SK-N-SH treated with all-trans-retinoic acid at 6 μM for 48 hours (cell line): ENCODE measurements around the gene CCDC188.

Experiments used
- ATAC-seq: fragments of 200-7000 bp; cut with Tn5 transposase; 3 replicates; pipeline ENCODE4 v1.9.1; 2020; ENCODE audit warnings: mild to moderate bottlenecking, moderate library complexity
- BACH2 ChIP-seq: fragments of 250-450 bp; sonication (Bioruptor Pico); IDR thresholded peaks from 2 replicates; pipeline ENCODE4 v1.9.0; 2021; ENCODE audit warnings: mild to moderate bottlenecking, borderline replicate concordance
- CSDC2 ChIP-seq: fragments of 250-450 bp; sonication (Bioruptor Pico); IDR thresholded peaks from 2 replicates; pipeline ENCODE4 v1.5.0; 2020; ENCODE audit warnings: mild to moderate bottlenecking, moderate library complexity
- CSRNP3 ChIP-seq: fragments of 250-450 bp; sonication (Bioruptor Pico); IDR thresholded peaks from 2 replicates; pipeline ENCODE4 v1.5.1; 2021; ENCODE audit warnings: mild to moderate bottlenecking, moderate library complexity
- ESRRG ChIP-seq: fragments of 250-450 bp; sonication (Bioruptor Pico); IDR thresholded peaks from 2 replicates; pipeline ENCODE4 v1.6.1; 2021; ENCODE audit warnings: mild to moderate bottlenecking
- GLIS3 ChIP-seq: fragments of 250-450 bp; sonication (Bioruptor Pico); IDR thresholded peaks from 2 replicates; pipeline ENCODE4 v1.5.0; 2020; ENCODE audit warnings: mild to moderate bottlenecking, moderate library complexity
- ISL1 ChIP-seq: fragments of 250-450 bp; sonication (Bioruptor Pico); IDR thresholded peaks from 2 replicates; pipeline ENCODE4 v2.1.2; 2022; ENCODE audit warnings: mild to moderate bottlenecking, moderate library complexity
- OSR1 ChIP-seq: fragments of 250-450 bp; sonication (Bioruptor Pico); IDR thresholded peaks from 2 replicates; pipeline ENCODE4 v1.8.0; 2022; ENCODE audit warnings: moderate library complexity, mild to moderate bottlenecking, inconsistent platforms
- PATZ1 ChIP-seq: fragments of 250-450 bp; sonication (Bioruptor Pico); IDR thresholded peaks from 2 replicates; pipeline ENCODE4 v1.8.0; 2020; ENCODE audit warnings: mild to moderate bottlenecking, moderate library complexity, borderline replicate concordance
- POU6F1 ChIP-seq: fragments of 250-450 bp; sonication (Bioruptor Pico); IDR thresholded peaks from 2 replicates; pipeline ENCODE4 v1.8.0; 2021; ENCODE audit warnings: low read depth, mild to moderate bottlenecking, moderate library complexity, borderline replicate concordance
- PPARA ChIP-seq: fragments of 250-450 bp; sonication (Bioruptor Pico); IDR thresholded peaks from 2 replicates; pipeline ENCODE4 v1.5.0; 2020; ENCODE audit warnings: mild to moderate bottlenecking, borderline replicate concordance
- RARB ChIP-seq: fragments of 250-450 bp; sonication (Bioruptor Pico); IDR thresholded peaks from 2 replicates; pipeline ENCODE4 v1.8.0; 2021; ENCODE audit warnings: mild to moderate bottlenecking, moderate library complexity
- TCF4 ChIP-seq: fragments of 250-450 bp; sonication (Bioruptor Pico); IDR thresholded peaks from 2 replicates; pipeline ENCODE4 v1.8.0; 2021; ENCODE audit warnings: mild to moderate bottlenecking, moderate library complexity, borderline replicate concordance
- TOX ChIP-seq: fragments of 250-450 bp; sonication (Bioruptor Pico); IDR thresholded peaks from 2 replicates; pipeline ENCODE4 v1.8.0; 2021; ENCODE audit warnings: mild to moderate bottlenecking, moderate library complexity, borderline replicate concordance
- TSHZ2 ChIP-seq: fragments of 250-450 bp; sonication (Bioruptor Pico); IDR thresholded peaks from 2 replicates; pipeline ENCODE4 v1.5.0; 2020; ENCODE audit warnings: mild to moderate bottlenecking, moderate library complexity
- ZC3H10 ChIP-seq: fragments of 250-450 bp; sonication (Bioruptor Pico); IDR thresholded peaks from 2 replicates; pipeline ENCODE4 v1.5.1; 2021; ENCODE audit warnings: mild to moderate bottlenecking, moderate library complexity
- ZFP3 ChIP-seq: fragments of 250-450 bp; sonication (Bioruptor Pico); IDR thresholded peaks from 2 replicates; pipeline ENCODE4 v1.5.0; 2020; ENCODE audit warnings: mild to moderate bottlenecking, moderate library complexity
- ZFP30 ChIP-seq: fragments of 450-650 bp; formaldehyde crosslinking; IDR thresholded peaks from 2 replicates; pipeline ENCODE4 v1.5.0; 2022; ENCODE audit warnings: mild to moderate bottlenecking, moderate library complexity
- ZNF565 ChIP-seq: fragments of 450-650 bp; formaldehyde crosslinking; conservative IDR thresholded peaks from 2 replicates; pipeline ENCODE4 v1.5.0; 2020; ENCODE audit warnings: low read depth, mild to moderate bottlenecking, moderate library complexity
- ZNF70 ChIP-seq: fragments of 450-650 bp; formaldehyde crosslinking; IDR thresholded peaks from 2 replicates; pipeline ENCODE4 v1.5.0; 2020; ENCODE audit warnings: mild to moderate bottlenecking, moderate library complexity
- ZNF8 ChIP-seq: fragments of 450-650 bp; formaldehyde crosslinking; IDR thresholded peaks from 2 replicates; pipeline ENCODE4 v1.5.0; 2020; ENCODE audit warnings: mild to moderate bottlenecking, moderate library complexity

Gene CCDC188

GRCh38 chr22:20138868-20139267 lies 12.0 kb downstream of the CCDC188 start:
- ATAC-seq: no peak
- TF ChIP-seq ZNF8 (CRISPR knock-in tag) (no peak), ZNF565 (CRISPR knock-in tag) (no peak), ZFP30 (no peak), GLIS3 (no peak), TCF4 (CRISPR knock-in tag) (no peak), CSRNP3 (CRISPR knock-in tag) (no peak), ZFP3 (CRISPR knock-in tag) (no peak), BACH2 (CRISPR knock-in tag) (no peak), OSR1 (no peak), TSHZ2 (CRISPR knock-in tag) (no peak), ESRRG (CRISPR knock-in tag) (no peak), ZC3H10 (no peak), CSDC2 (CRISPR knock-in tag) (no peak), PATZ1 (CRISPR knock-in tag) (no peak), PPARA (CRISPR knock-in tag) (no peak)

GRCh38 chr22:20138417-20138738 lies 12.5 kb downstream of the CCDC188 start:
- TF ChIP-seq TSHZ2 (CRISPR knock-in tag) (no peak), ISL1 (CRISPR knock-in tag) (no peak), PPARA (CRISPR knock-in tag) (no peak), ZFP30 (no peak), TOX (CRISPR knock-in tag) (no peak), BACH2 (CRISPR knock-in tag) (no peak), CSDC2 (CRISPR knock-in tag) (no peak), RARB (CRISPR knock-in tag) (no peak), TCF4 (CRISPR knock-in tag) (no peak), PATZ1 (CRISPR knock-in tag) (no peak), ZNF8 (CRISPR knock-in tag) (no peak), ZFP3 (CRISPR knock-in tag) (no peak), OSR1 (no peak), ZC3H10 (no peak)
- no peak for ATAC-seq

- no peak for ATAC-seq
- TF ChIP-seq BACH2 (CRISPR knock-in tag): no peak
- no peak for TF ChIP-seq ZFP30
- TF ChIP-seq GLIS3: no peak
- no peak for TF ChIP-seq ZNF70 (CRISPR knock-in tag)
- no peak for TF ChIP-seq TOX (CRISPR knock-in tag)
- TF ChIP-seq CSDC2 (CRISPR knock-in tag): no peak
- no peak for TF ChIP-seq PATZ1 (CRISPR knock-in tag)
- TF ChIP-seq POU6F1: no peak
Observed at GRCh38 chr22:20137671-20138416, 13.0 kb downstream of the CCDC188 start.
